Stimulated activated CD8-positive, alpha-beta memory T cell treated with anti-CD3 and anti-CD28 coated beads, Interleukin-4, amount 100 ng/mL, for 1 hour (primary cell): Measurements from ENCODE around the gene SLC66A1.
"Not testable (repeated sequence)": the region's sequence is repeated elsewhere in the genome, so short reads cannot be mapped to it uniquely, and the experiment has no call there.

Source experiments
- DNase-seq, 2 donors: peaks; one replicate each; pipeline ENCODE4 v3.0.0-alpha.2; 2020; ENCODE audit warnings: low read depth in 2 of 2, low spot score in 1 of 2

Gene SLC66A1

GRCh38 chr1:19311931-19312781 lies at the start of gene SLC66A1, which contains the start of gene AKR7A2:
SLC66A1 (plus strand) TSS chr1:19312326; CDS start chr1:19317678, 5,352 bp downstream.
AKR7A2 (minus strand) TSS chr1:19312144; CDS start chr1:19312124, 20 bp downstream.
- DNase-seq: peak; percentile 79 to 80

GRCh38 chr1:19262744-19263143 lies 49.4 kb upstream of the SLC66A1 start:
- no peak for DNase-seq

- DNase-seq: no peak
Measured at GRCh38 chr1:19268445-19268844, 43.7 kb upstream of the SLC66A1 start.

GRCh38 chr1:19269427-19270342 lies 42.4 kb upstream of the SLC66A1 start:
- not testable (repeated sequence) for DNase-seq

- DNase-seq: not testable (repeated sequence)
Measured at GRCh38 chr1:19270343-19270730, 41.8 kb upstream of the SLC66A1 start.

- DNase-seq: no peak
Measured at GRCh38 chr1:19272064-19272463, 40.1 kb upstream of the SLC66A1 start.

GRCh38 chr1:19273106-19273843 lies 38.9 kb upstream of the SLC66A1 start:
- DNase-seq: no peak

GRCh38 chr1:19273844-19274531 lies 38.1 kb upstream of the SLC66A1 start:
- not testable (repeated sequence) for DNase-seq

- no peak for DNase-seq
Measured at GRCh38 chr1:19274636-19275035, 37.5 kb upstream of the SLC66A1 start.

GRCh38 chr1:19283891-19284290 lies 28.2 kb upstream of the SLC66A1 start:
- no peak for DNase-seq

- no peak for DNase-seq
Measured at GRCh38 chr1:19284881-19285280, 27.2 kb upstream of the SLC66A1 start.

GRCh38 chr1:19285366-19285765 lies 26.8 kb upstream of the SLC66A1 start:
- not testable (repeated sequence) for DNase-seq

- not testable (repeated sequence) for DNase-seq
Measured at GRCh38 chr1:19285807-19286206, 26.3 kb upstream of the SLC66A1 start.

GRCh38 chr1:19287436-19288185 lies 24.5 kb upstream of the SLC66A1 start:
- no peak for DNase-seq

GRCh38 chr1:19288324-19289241 lies 23.5 kb upstream of the SLC66A1 start, which contains the start of gene AKR7A3:
AKR7A3 (minus strand) TSS chr1:19288770; CDS start chr1:19288709, 61 bp downstream.
- not testable (repeated sequence) for DNase-seq

GRCh38 chr1:19289244-19289643 lies 22.9 kb upstream of the SLC66A1 start:
- DNase-seq: no peak

- no peak for DNase-seq
Measured at GRCh38 chr1:19294638-19295037, 17.5 kb upstream of the SLC66A1 start.

- no peak for DNase-seq
Measured at GRCh38 chr1:19300211-19300610, 11.9 kb upstream of the SLC66A1 start.
